GM18861 (cell line): ENCODE measurements around the gene SON.
A peak's percentile ranks its signal among the peaks of the same experiment; 100 is the strongest.
"Not testable (repeated sequence)": the region's sequence is repeated elsewhere in the genome, so short reads cannot be mapped to it uniquely, and the experiment has no call there.

Experiments used
- ATAC-seq: cut with Tn5 transposase; IDR thresholded peaks from one replicate; pipeline ENCODE4 v1.9.1; 2021; ENCODE audit not compliant: unreplicated experiment

The SON gene

DNA sequence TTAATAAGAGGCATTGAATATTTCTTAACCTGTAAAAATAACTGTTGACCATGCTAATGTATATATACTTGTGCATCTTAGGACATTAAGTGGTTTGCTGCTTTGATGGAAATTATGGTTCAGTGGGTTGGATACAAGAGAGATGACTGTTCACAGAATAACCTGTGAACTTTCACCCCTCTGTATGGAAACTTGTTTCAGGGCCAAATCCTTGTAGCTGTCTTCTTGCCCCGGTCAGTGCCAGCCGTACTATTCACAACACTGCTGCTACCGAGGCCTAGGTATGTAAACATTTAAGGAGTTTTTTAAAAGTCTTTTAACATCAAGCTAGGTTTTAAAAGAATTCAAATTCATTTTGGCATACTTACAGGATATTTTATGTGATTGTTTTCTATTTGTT is 29.5 kb downstream of the SON start:
- no peak for ATAC-seq

- not testable (repeated sequence) for ATAC-seq
These were observed 33.9 kb downstream of the SON start for GRCh38 chr21:33576741-33577141.

- ATAC-seq = no peak
These were observed 35.4 kb downstream of the SON start for GRCh38 chr21:33578214-33578613.

GRCh38 chr21:33578959-33579542 is 36.2 kb downstream of the SON start:
- ATAC-seq = no peak

DNA sequence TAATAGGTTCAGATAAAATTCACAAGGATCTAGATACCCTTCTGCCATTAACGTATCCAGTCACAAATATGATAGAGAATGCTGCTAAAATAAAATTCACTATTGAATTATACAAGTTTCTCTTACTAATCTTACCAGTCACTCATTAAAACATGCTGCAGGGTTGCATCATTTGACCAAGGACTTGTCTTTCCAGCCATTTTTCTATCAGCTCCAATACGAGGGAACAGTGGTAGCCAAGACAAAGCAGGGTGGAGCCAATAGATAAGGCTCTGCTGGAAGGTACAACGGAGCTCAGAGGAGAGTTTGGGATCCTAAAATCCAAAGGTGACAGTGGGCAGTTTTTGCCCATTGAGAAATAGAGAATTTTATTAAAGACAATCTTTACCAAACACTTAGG is 41.6 kb downstream of the SON start:
- ATAC-seq = no peak

DNA sequence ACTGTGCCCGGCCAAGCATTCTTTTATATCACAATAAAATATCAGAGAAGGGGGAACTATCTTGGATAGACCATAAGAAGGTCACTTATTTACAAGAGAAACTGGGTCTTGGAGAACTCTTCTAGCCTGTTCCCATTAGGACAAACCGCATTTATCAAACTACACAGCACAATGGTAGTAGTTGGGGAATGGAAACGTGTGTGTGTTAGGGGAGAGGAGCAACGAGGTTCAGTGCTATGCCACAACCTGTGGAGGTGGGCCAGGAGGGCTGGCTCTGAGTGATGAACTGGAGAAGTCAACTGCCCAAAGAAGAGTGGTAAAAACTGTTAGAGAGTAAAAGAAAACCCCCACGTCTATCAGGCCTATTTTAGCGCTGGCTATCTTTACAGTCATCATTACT is 44.1 kb downstream of the SON start:
- ATAC-seq = no peak

DNA sequence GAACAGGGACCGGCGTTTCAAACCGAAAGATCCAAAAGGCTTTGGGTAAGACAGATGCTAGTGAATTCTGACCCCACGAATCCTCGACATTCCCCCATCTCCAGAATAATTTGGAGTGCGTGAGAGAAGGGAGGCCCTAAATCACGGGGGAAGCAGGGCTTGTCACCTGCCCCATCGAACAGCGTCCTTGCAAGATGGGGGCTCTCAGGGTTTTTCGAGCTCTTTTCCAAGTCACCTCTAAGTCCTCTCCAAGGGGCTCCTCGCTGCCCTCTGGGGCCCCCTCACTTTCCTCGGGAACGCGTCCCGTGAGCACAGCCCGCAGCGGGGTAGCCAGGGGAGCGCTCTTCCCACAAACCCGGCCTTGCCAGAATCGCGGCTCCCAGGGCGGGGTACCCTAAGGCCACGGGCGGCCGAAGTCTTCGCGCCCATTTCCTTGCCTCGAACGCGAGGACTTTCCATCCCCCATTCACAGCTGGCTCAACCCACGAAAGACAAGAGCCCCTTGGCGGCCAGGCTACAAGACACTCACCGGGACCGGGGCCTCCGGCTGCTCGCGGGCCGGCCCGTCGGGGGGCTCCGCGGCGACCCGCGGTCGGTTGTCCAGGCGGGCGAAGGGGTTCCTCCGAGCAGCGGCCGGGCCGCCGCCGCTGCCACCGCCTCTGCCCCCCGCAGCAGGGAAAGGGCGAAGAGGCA is 45.1 kb downstream of the SON start:
- peak; percentile 7 for ATAC-seq

GRCh38 chr21:33588485-33589335 is 45.9 kb downstream of the SON start, which contains the start of gene DONSON:
TSS of gene DONSON (minus strand) at chr21:33588684. CDS start at chr21:33588641, 43 bp downstream.
- ATAC-seq = peak; percentile 88

DNA sequence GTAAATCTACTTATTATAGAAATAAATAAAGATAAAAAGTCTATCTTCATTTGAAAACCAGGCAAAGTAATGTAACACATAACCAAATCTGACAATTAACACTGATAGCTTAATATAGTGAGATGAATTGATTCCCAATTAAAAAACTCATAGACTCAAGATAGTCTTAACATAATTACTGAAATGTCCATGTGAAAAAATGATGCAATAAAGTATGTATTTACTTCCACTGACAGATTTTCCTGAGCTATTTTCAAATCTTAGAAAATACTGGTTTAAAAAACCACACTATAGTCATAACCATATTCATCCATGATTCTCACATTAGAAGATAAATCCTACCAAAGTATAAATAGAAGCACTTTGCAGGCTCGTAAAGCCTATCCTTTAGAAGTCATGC is 55.2 kb downstream of the SON start:
- ATAC-seq = no peak

GRCh38 chr21:33608559-33608958 is 65.7 kb downstream of the SON start:
- no peak for ATAC-seq

DNA sequence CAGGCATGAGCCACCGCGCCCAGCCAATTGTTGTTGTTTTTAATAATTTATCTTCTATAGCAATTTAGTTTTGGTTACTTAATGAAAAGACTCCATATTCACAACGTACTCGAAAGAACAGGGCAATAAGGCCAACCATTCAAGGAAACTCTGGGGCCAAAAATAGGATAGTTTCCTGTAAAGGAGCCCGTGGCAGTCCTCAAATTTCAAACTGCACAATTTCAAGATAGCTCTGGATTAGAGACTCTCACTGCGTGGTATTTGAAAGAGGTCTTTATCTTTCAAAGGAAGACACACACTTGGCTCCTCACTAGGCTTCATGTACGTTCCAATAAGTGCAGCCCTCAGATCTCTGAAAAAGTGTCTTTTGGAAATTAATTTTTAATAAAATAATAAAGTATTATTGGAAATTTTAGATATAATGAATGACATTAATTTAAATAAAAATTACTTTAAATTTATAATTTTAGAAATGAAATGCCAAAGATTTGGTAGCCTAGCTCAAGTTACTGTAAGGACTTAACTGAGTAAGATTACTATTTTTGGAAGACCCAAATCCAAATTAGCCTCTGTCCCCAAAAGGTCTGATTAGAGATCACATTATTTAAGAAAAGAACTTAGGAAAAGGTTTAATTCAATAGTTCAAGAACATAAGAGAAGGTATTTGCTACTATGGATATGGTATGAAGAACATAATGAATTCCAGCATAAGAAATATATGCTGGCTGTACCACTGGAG is 68.3 kb downstream of the SON start:
- no peak for ATAC-seq

DNA sequence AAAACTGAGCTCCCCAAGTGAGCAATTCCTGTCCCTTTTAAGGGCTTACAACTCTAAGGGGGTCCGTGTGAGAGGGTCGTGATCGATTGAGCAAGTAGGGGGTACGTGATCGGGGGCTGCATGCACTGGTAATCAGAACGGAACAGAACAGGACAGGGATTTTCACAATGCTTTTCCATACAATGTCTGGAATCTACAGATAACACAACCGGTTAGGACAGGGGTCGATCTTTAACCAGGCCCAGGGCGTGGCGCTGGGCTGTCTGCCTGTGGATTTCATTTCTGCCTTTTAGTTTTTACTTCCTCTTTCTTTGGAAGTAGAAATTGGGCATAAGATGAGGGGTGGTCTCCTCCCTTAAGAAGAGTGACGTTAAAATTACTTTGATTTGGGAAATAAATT is 74.7 kb downstream of the SON start:
- not testable (repeated sequence) for ATAC-seq

DNA sequence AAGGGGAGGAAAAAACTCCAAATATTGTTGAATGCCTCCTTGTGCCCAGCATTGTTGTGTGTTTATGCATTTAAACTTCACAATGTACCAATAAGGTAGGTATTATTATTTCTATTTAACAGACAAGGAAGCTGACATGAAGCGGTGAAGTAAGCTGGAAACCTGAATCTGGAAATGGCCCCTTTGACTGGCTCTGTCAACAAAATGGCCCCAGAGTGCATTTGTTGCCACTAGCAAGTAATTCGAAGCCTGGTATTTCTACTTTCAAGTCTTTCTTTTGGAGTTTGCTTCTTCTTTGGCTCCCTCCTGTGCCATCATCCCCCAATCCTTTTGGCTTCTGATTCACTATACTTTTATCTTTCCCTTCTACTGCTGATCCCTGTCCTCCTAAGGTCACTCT is 75.6 kb downstream of the SON start:
- no peak for ATAC-seq

DNA sequence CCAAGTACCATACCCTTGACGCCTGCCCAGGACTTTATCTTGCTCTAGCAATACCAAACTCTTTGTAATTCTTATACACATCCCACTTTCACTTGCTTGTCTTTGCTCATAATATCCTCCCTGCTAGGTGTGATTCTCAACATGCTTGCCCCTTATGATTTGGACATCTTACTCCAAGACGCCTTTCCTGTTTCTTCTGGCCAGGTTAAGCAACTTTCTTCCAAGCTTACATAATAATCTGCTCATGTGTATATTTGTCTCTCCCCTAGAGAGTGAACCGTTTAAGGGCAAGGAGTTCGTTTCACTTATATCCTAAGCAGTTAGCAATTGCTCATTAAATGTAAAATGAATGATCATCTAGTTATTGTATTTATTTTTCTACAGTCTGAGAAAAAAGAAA is 76.9 kb downstream of the SON start:
- ATAC-seq = no peak

- no peak for ATAC-seq
These were observed 79.4 kb downstream of the SON start for GRCh38 chr21:33622253-33622652.

DNA sequence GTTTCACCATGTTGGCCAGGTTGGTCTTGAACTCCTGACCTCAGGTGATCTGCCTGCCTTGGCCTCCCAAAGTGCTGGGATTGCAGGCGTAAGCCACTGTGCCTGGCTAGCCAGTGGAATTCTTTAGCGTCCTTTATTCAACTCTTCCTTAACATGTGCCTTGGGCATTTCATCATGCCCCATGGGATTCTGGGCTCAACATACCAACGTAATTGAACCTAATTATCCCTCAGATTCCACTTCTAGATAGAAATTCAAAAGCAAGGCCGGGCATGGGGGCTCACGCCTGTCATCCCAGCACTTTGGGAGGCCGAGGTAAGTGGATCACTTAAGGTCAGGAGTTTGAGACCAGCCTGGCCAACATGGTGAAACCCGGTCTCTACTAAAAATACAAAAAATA is 83.3 kb downstream of the SON start:
- ATAC-seq = not testable (repeated sequence)
